Spinal cord (tissue), 4 donors: Measurements from ENCODE around the gene LAMA5. TPM values are rescaled to one million over a fixed set of nuclear protein-coding genes. Genes with fewer than 3 reads are reported as not detected.

Experiments used
- polyA plus RNA-seq, 2 donors: library from polyadenylated mRNA; unstranded; fragments of 120-200 nt; gene quantifications; one replicate each; pipeline ENCODE4 v1.2.1, GENCODE V29; 2013; ENCODE audit not compliant: insufficient read length in 2 of 2
- total RNA-seq, 2 donors: library from RNA; depleted of rRNA in 1 of 2; stranded (reverse); fragments of 120-200 nt in 1 of 2; fragments of >200 nt in 1 of 2; gene quantifications; one replicate each; pipeline versions ENCODE4 v1.2.3 to v1.2.4, GENCODE V29; 2013 to 2014

LAMA5 gene
- total and polyA plus RNA-seq, 4 donors = 15.8 to 86.8 (median 64.8) TPM

Other genes with a start within 250 kb of the LAMA5 start
- gene LSM14B, start 244.8 kb downstream of the LAMA5 start, total RNA-seq = 10 to 100 TPM; 37.5 to 54.3 TPM
- 10 to 100 TPM; 89.9 to 94.2 TPM for gene LSM14B, start 244.8 kb downstream of the LAMA5 start, polyA plus RNA-seq
- 100 to 1,000 TPM; 118 to 234 TPM for gene PSMA7, start 223.9 kb downstream of the LAMA5 start, total RNA-seq
- gene PSMA7, start 223.9 kb downstream of the LAMA5 start, polyA plus RNA-seq = 100 to 1,000 TPM; 186 to 197 TPM
- gene SS18L1, start 223.5 kb downstream of the LAMA5 start, total RNA-seq = 10 to 100 TPM; 21.5 to 41.0 TPM
- 10 to 100 TPM; 54.1 to 58.2 TPM for gene SS18L1, start 223.5 kb downstream of the LAMA5 start, polyA plus RNA-seq
- gene MTG2, start 184.3 kb downstream of the LAMA5 start, total RNA-seq = 10 to 100 TPM; 12.6 to 28.5 TPM
- gene MTG2, start 184.3 kb downstream of the LAMA5 start, polyA plus RNA-seq = 10 to 100 TPM; 39.2 to 43.9 TPM
- gene HRH3, start 147.0 kb downstream of the LAMA5 start, total RNA-seq = 1 to 10 TPM in 1 of 2 donors, under 1 TPM in 1; 0.66 to 1.8 TPM
- 10 to 100 TPM; 10.1 to 10.6 TPM for gene HRH3, start 147.0 kb downstream of the LAMA5 start, polyA plus RNA-seq
- 10 to 100 TPM; 37.0 to 39.4 TPM for gene OSBPL2, start 128.8 kb downstream of the LAMA5 start, total RNA-seq
- gene OSBPL2, start 128.8 kb downstream of the LAMA5 start, polyA plus RNA-seq = 10 to 100 TPM; 48.6 to 52.5 TPM
- gene ADRM1, start 64.3 kb downstream of the LAMA5 start, total RNA-seq = 10 to 100 TPM; 33.7 to 75.3 TPM
- 10 to 100 TPM; 85.4 to 86.1 TPM for gene ADRM1, start 64.3 kb downstream of the LAMA5 start, polyA plus RNA-seq
- 100 to 1,000 TPM; 350 to 685 TPM for gene RPS21, start 19.8 kb upstream of the LAMA5 start, total RNA-seq
- 100 to 1,000 TPM; 660 to 705 TPM for gene RPS21, start 19.8 kb upstream of the LAMA5 start, polyA plus RNA-seq
- 1 to 10 TPM; 4.0 to 6.2 TPM for gene CABLES2, start 40.0 kb upstream of the LAMA5 start, total RNA-seq
- gene CABLES2, start 40.0 kb upstream of the LAMA5 start, polyA plus RNA-seq = 10 to 100 TPM; 22.1 to 23.0 TPM
- not detected for gene RBBP8NL, start 60.2 kb upstream of the LAMA5 start, total RNA-seq
- not detected for gene RBBP8NL, start 60.2 kb upstream of the LAMA5 start, polyA plus RNA-seq
- under 1 TPM in 1 of 2 donors, not detected in 1; 0.50 TPM for gene GATA5, start 108.7 kb upstream of the LAMA5 start, total RNA-seq
- gene GATA5, start 108.7 kb upstream of the LAMA5 start, polyA plus RNA-seq = under 1 TPM in 1 of 2 donors, not detected in 1; 0.13 TPM